ENCODE results near the gene USB1. TPM values are rescaled to one million over a fixed set of nuclear protein-coding genes. Genes with fewer than 3 reads are reported as not detected.
A peak's percentile ranks its signal among the peaks of the same experiment; 100 is the strongest.
"Not testable (repeated sequence)": the region's sequence is repeated elsewhere in the genome, so short reads cannot be mapped to it uniquely, and the experiment has no call there.

The USB1 gene
- total and polyA plus RNA-seq, 5 donors = 24.5 to 35.3 (median 29.1) TPM

DNA sequence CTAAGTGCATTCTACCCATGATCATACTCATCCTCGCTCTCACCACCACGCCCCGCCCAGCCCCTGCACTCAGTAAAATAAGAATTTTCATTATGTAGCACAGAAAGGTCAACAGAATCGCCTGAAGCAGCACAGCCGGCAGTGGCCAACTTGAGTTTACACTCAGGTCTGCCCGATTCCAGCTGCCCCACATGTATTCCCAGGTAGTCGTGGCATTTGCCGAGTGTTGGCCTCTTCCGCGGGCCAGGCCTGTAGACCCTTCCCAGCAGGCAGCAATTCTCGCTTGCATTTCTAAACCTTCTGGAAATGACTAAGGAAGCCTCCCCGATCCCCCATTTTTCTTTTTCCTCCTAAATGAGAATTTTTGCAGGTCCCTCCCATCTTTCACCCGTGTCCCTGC lies 30.9 kb upstream of the USB1 start:
- intact Hi-C loops (cut with DNase I) = no loop called here
- Histone ChIP-seq H3K9me3 (ENCODE audit: control insufficient read depth, low read length) (no peaks in the 10 kb centered on the region), H3K4me1 (ENCODE audit: control insufficient read depth, insufficient read depth, low read length) (no peaks in the 10 kb centered on the region), H3K4me3 (ENCODE audit: low read length) (no peak overlapping the region), H3K27me3 (ENCODE audit: control insufficient read depth, insufficient read depth) (no peaks in the 10 kb centered on the region), H3K27ac (ENCODE audit: low read length) (no peak overlapping the region)
- no peak for DNase-seq
- WGBS = 72% methylated on average over 13 of the region's 13 CpGs
- no peak for ATAC-seq

- ATAC-seq (no peak), DNase-seq (no peak)
- Histone ChIP-seq H3K4me1 (ENCODE audit: control insufficient read depth, insufficient read depth, low read length) (peaks cover under 1% of the 10 kb centered on the region), H3K27me3 (ENCODE audit: control insufficient read depth, insufficient read depth) (no peaks in the 10 kb centered on the region), H3K4me3 (ENCODE audit: low read length) (no peak within 1 kb of the TSS), H3K9me3 (ENCODE audit: control insufficient read depth, low read length) (no peaks in the 10 kb centered on the region), H3K27ac (ENCODE audit: low read length) (no peak within 1 kb of the TSS)
- intact Hi-C loops (cut with DNase I) = no loop called here
- WGBS = 72% methylated on average over 6 of the region's 6 CpGs
Observed at GRCh38 chr16:57970970-57971369, 30.2 kb upstream of the USB1 start, which contains the start of gene CNGB1. Gene CNGB1, minus strand, starts transcription at chr16:57971128. Its CDS starts 3,842 bp downstream, at chr16:57967286.

DNA sequence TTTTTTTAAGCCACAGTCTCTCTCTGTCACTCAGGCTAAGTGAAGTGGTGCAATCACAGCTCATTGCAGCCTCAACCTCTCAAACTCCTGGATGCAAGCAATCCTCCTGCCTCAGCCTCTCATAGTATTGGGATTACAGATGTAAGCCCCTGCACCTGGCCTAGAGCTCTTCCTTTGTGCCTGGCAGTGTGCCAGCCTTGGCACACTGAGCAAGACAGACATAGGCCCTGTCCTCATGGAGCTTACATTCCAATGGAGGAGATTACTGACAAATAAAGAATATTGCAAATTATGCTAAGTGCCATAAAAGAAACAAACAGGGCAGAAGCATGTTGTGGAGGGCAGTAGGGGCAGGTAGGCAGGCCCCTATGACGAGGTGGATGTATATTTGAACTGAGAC lies 29.4 kb upstream of the USB1 start:
- ATAC-seq = no peak
- DNase-seq = no peak
- H3K9me3 ChIP-seq (ENCODE audit: control insufficient read depth, low read length) = no peaks in the 10 kb centered on the region
- intact Hi-C loops (cut with DNase I) = no loop called here
- peaks cover 6% of the 10 kb centered on the region for H3K4me1 ChIP-seq (ENCODE audit: control insufficient read depth, insufficient read depth, low read length)
- no peak overlapping the region for H3K4me3 ChIP-seq (ENCODE audit: low read length)
- H3K27me3 ChIP-seq (ENCODE audit: control insufficient read depth, insufficient read depth) = no peaks in the 10 kb centered on the region
- no peak overlapping the region for H3K27ac ChIP-seq (ENCODE audit: low read length)
- 78% methylated on average over 1 of the region's 1 CpG for WGBS

- H3K4me3 ChIP-seq (ENCODE audit: low read length) = no peak overlapping the region
- H3K9me3 ChIP-seq (ENCODE audit: control insufficient read depth, low read length) = no peaks in the 10 kb centered on the region
- no peak overlapping the region for H3K27ac ChIP-seq (ENCODE audit: low read length)
- peaks cover 6% of the 10 kb centered on the region for H3K4me1 ChIP-seq (ENCODE audit: control insufficient read depth, insufficient read depth, low read length)
- ATAC-seq (no peak), DNase-seq (no peak)
- WGBS = 65% methylated on average over 4 of the region's 4 CpGs
- intact Hi-C loops (cut with DNase I) = no loop called here
- no peaks in the 10 kb centered on the region for H3K27me3 ChIP-seq (ENCODE audit: control insufficient read depth, insufficient read depth)
Observed at GRCh38 chr16:57972306-57972705, 28.9 kb upstream of the USB1 start.

DNA sequence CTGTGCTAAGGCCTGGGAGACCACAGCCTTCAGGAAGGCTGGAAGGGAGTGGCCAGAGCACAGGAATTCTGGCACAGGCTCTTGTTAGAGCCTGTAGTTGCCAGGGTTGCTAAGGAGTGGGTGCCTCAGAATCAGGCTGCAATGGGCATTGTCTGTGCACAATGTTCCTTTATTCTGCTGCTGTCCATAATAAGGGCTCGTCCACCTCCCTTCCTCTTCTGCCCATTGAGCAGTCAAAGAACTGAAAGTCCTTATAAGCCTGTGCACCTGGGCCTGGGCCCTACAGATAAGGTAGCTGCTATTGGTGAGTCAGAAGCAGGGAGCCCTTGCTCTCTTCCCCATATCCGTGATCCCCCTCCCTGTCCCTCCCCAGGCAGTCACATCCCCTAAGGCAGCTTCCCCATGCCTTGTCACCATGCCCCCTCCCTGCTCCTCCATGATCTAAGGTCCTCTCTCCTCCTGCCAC lies 24.8 kb upstream of the USB1 start:
- Histone ChIP-seq H3K9me3 (ENCODE audit: control insufficient read depth, low read length) (no peaks in the 10 kb centered on the region), H3K27ac (ENCODE audit: low read length) (peak overlapping the region; percentile 30), H3K27me3 (ENCODE audit: control insufficient read depth, insufficient read depth) (no peaks in the 10 kb centered on the region), H3K4me1 (ENCODE audit: control insufficient read depth, insufficient read depth, low read length) (peaks cover 6% of the 10 kb centered on the region), H3K4me3 (ENCODE audit: low read length) (no peak overlapping the region)
- 46% methylated on average over 2 of the region's 2 CpGs for WGBS
- DNase-seq (peak in 1 of 3 donors; percentile 6), ATAC-seq (peak; percentile 84 to 89)
- intact Hi-C loops (cut with DNase I) = no loop called here

- ATAC-seq = peak; percentile 22 to 30
- Histone ChIP-seq H3K27ac (ENCODE audit: low read length) (no peak overlapping the region), H3K9me3 (ENCODE audit: control insufficient read depth, low read length) (no peaks in the 10 kb centered on the region), H3K27me3 (ENCODE audit: control insufficient read depth, insufficient read depth) (no peaks in the 10 kb centered on the region), H3K4me1 (ENCODE audit: control insufficient read depth, insufficient read depth, low read length) (peaks cover 6% of the 10 kb centered on the region), H3K4me3 (ENCODE audit: low read length) (no peak overlapping the region)
- peak in 2 of 3 donors; percentile 62 to 69 for DNase-seq
- 81% methylated on average over 12 of the region's 12 CpGs for WGBS
- intact Hi-C loops (cut with DNase I) = no loop called here
Observed at GRCh38 chr16:57977418-57978069, 23.7 kb upstream of the USB1 start.

DNA sequence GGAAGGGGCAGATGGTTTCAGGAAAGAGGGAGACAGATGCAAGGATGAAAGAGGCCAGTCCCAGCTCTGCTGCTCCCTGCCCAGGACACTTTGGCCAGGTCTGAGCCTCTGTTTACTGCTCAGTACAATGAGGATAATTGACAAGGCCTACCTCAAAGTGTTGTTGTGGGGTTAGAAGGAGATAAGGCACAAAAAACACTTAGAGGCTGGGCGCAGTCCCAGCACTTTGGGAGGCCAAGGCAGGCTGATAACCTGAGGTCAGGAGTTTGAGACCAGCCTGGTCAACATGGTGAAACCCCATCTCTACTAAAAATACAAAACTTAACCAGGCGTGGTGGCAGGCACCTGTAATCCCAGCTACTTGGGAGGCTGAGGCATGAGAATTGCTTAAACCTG lies 23.1 kb upstream of the USB1 start:
- 95% methylated on average over 2 of the region's 2 CpGs for WGBS
- H3K9me3 ChIP-seq (ENCODE audit: control insufficient read depth, low read length); H3K4me1 ChIP-seq (ENCODE audit: control insufficient read depth, insufficient read depth, low read length); ATAC-seq; H3K27me3 ChIP-seq (ENCODE audit: control insufficient read depth, insufficient read depth); H3K4me3 ChIP-seq (ENCODE audit: low read length); H3K27ac ChIP-seq (ENCODE audit: low read length); DNase-seq; intact Hi-C loops (cut with DNase I): not testable (repeated sequence)

GRCh38 chr16:57979006-57979585 lies 22.1 kb upstream of the USB1 start:
- ATAC-seq (no peak), DNase-seq (peak in 1 of 3 donors; percentile 12)
- H3K9me3 ChIP-seq (ENCODE audit: control insufficient read depth, low read length) = no peaks in the 10 kb centered on the region
- peaks cover 6% of the 10 kb centered on the region for H3K4me1 ChIP-seq (ENCODE audit: control insufficient read depth, insufficient read depth, low read length)
- H3K27ac ChIP-seq (ENCODE audit: low read length) = no peak overlapping the region
- no peaks in the 10 kb centered on the region for H3K27me3 ChIP-seq (ENCODE audit: control insufficient read depth, insufficient read depth)
- no peak overlapping the region for H3K4me3 ChIP-seq (ENCODE audit: low read length)
- WGBS = 85% methylated on average over 11 of the region's 11 CpGs
- intact Hi-C loops (cut with DNase I) = no loop called here

DNA sequence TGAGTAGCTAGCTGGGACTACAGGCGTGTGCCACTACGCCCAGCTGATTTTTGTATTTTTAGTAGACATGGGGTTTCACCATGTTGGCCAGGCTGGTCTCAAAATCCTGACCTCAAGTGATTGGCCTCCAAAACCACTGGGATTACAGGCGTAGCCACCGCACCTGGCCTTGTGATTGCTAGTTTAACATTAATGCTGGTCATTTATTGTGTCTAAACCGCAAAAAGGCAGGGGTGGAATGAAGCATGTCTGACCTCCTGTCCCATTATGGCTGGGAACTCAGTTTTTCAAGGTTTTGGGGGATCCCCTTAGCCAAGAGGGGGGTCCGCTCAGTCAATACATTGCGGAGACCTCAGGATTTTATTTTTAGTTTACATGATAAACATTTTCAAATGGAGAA lies 19.6 kb upstream of the USB1 start:
- H3K27me3 ChIP-seq (ENCODE audit: control insufficient read depth, insufficient read depth) = no peaks in the 10 kb centered on the region
- H3K4me1 ChIP-seq (ENCODE audit: control insufficient read depth, insufficient read depth, low read length) = peaks cover under 1% of the 10 kb centered on the region
- no peak overlapping the region for H3K4me3 ChIP-seq (ENCODE audit: low read length)
- 92% methylated on average over 7 of the region's 7 CpGs for WGBS
- intact Hi-C loops (cut with DNase I) = no loop called here
- no peaks in the 10 kb centered on the region for H3K9me3 ChIP-seq (ENCODE audit: control insufficient read depth, low read length)
- DNase-seq = no peak
- H3K27ac ChIP-seq (ENCODE audit: low read length) = no peak overlapping the region
- ATAC-seq = no peak

DNA sequence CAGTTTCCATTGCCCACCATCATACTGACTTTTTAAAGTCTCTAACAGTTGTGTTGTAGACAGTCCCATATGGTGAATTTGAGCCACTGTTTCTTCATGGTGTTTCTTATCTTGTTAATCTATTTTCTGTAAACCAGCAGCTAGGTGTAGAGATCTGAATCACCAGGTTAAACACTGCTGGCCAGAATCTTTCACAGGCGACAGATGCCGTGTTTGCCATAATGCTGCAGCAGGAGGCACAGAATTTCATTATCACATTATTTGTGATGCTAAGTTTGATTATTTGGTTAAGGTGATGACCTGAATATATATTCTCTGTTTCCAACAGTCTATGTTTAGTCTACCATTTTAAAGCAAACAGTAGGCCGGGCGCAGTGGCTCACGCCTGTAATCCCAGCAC lies 18.8 kb upstream of the USB1 start:
- H3K27me3 ChIP-seq (ENCODE audit: control insufficient read depth, insufficient read depth) = no peaks in the 10 kb centered on the region
- H3K9me3 ChIP-seq (ENCODE audit: control insufficient read depth, low read length) = no peaks in the 10 kb centered on the region
- 82% methylated on average over 5 of the region's 5 CpGs for WGBS
- no peak overlapping the region for H3K4me3 ChIP-seq (ENCODE audit: low read length)
- no peaks in the 10 kb centered on the region for H3K4me1 ChIP-seq (ENCODE audit: control insufficient read depth, insufficient read depth, low read length)
- intact Hi-C loops (cut with DNase I) = no loop called here
- ATAC-seq (no peak), DNase-seq (peak in 1 of 3 donors; percentile 7)
- no peak overlapping the region for H3K27ac ChIP-seq (ENCODE audit: low read length)

- H3K27ac ChIP-seq (ENCODE audit: low read length) = no peak overlapping the region
- DNase-seq (peak; percentile 90 to 96 (median 95)), ATAC-seq (peak; percentile 95 to 97)
- H3K9me3 ChIP-seq (ENCODE audit: control insufficient read depth, low read length) = no peaks in the 10 kb centered on the region
- WGBS = 10% methylated on average over 64 of the region's 64 CpGs
- H3K27me3 ChIP-seq (ENCODE audit: control insufficient read depth, insufficient read depth) = no peaks in the 10 kb centered on the region
- H3K4me1 ChIP-seq (ENCODE audit: control insufficient read depth, insufficient read depth, low read length) = no peaks in the 10 kb centered on the region
- H3K4me3 ChIP-seq (ENCODE audit: low read length) = peak overlapping the region; percentile 36
- intact Hi-C loops (cut with DNase I) = no loop called here
Observed at GRCh38 chr16:57984443-57985203, 16.6 kb upstream of the USB1 start.
